Rectal smooth muscle tissue (tissue), 1 donor: Measurements from ENCODE around the gene DNAJC22.
A peak's percentile ranks its signal among the peaks of the same experiment; 100 is the strongest.
"Not testable (repeated sequence)": the region's sequence is repeated elsewhere in the genome, so short reads cannot be mapped to it uniquely, and the experiment has no call there.

Source experiments
- H3K27ac ChIP-seq: one replicate; pipeline ENCODE4 v1.7.0; 2013; ENCODE audit warnings: low read depth, low read length, inconsistent platforms
- H3K27me3 ChIP-seq: one replicate; pipeline ENCODE4 v1.7.0; 2013; ENCODE audit warnings: low read length; ENCODE audit not compliant: control insufficient read depth, insufficient read depth
- H3K36me3 ChIP-seq: one replicate; pipeline ENCODE4 v1.7.0; 2013; ENCODE audit warnings: low read length; ENCODE audit not compliant: control insufficient read depth, insufficient read depth
- H3K4me1 ChIP-seq: one replicate; pipeline ENCODE4 v1.7.0; 2013; ENCODE audit warnings: low read length; ENCODE audit not compliant: control insufficient read depth, insufficient read depth
- H3K4me3 ChIP-seq: one replicate; pipeline ENCODE4 v1.7.0; 2013; ENCODE audit warnings: low read length
- H3K9ac ChIP-seq: one replicate; pipeline ENCODE4 v1.7.0; 2013; ENCODE audit warnings: low read length

Gene DNAJC22

DNA sequence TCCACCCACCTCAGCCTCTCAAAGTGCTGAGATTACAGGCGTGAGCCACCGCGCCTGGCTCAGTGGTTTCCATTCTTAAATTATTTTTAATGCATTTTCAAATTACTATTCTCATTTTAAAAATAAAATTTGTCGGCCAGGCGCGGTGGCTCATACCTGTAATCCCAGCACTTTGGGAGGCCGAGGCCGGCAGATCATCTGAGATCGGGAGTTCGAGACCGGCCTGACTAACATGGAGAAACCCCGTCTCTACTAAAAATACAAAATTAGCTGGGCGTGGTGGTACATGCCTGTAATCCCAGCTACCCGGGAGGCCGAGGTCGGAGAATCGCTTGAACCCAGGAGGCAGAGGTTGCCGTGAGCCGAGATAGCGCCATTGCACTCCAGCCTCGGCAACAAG, 12.9 kb upstream of the DNAJC22 start:
- H3K36me3 ChIP-seq, H3K4me3 ChIP-seq, H3K4me1 ChIP-seq, H3K9ac ChIP-seq, H3K27ac ChIP-seq: not testable (repeated sequence)
- peaks cover 35% of the 10 kb centered on the region for H3K27me3 ChIP-seq

GRCh38 chr12:49334226-49334625, 12.5 kb upstream of the DNAJC22 start:
- Histone ChIP-seq H3K4me3 (no peak overlapping the region), H3K27me3 (peaks cover 37% of the 10 kb centered on the region), H3K27ac (no peak overlapping the region), H3K36me3 (no peaks in the 10 kb centered on the region), H3K4me1 (peaks cover 2% of the 10 kb centered on the region), H3K9ac (no peak overlapping the region)

DNA sequence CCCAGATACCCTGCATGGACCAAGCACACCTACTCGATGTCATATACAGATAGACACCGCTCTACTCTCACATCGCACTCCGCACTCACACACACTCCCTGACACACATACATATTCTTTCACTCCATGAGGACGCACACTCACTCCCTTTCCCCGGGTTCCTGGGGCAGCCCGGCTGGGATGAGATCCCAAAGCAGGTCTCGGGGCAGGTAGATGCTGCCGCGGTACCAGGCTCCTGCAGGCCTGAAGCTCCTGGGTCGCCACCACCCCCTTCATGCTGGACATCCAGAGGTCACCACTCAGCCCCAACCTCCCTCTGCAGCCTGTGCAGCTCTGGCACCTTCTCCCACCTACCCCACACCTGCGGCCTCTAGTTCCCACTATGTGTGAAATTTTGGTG, 12.0 kb upstream of the DNAJC22 start:
- Histone ChIP-seq H3K27me3 (peaks cover 39% of the 10 kb centered on the region), H3K27ac (no peak overlapping the region), H3K9ac (no peak overlapping the region), H3K4me1 (peaks cover 2% of the 10 kb centered on the region), H3K4me3 (no peak overlapping the region), H3K36me3 (no peaks in the 10 kb centered on the region)

GRCh38 chr12:49335118-49335954, 11.4 kb upstream of the DNAJC22 start:
- Histone ChIP-seq H3K27me3 (peaks cover 39% of the 10 kb centered on the region), H3K27ac (no peak overlapping the region), H3K36me3 (no peaks in the 10 kb centered on the region), H3K4me1 (peaks cover 2% of the 10 kb centered on the region), H3K4me3 (no peak overlapping the region), H3K9ac (no peak overlapping the region)

DNA sequence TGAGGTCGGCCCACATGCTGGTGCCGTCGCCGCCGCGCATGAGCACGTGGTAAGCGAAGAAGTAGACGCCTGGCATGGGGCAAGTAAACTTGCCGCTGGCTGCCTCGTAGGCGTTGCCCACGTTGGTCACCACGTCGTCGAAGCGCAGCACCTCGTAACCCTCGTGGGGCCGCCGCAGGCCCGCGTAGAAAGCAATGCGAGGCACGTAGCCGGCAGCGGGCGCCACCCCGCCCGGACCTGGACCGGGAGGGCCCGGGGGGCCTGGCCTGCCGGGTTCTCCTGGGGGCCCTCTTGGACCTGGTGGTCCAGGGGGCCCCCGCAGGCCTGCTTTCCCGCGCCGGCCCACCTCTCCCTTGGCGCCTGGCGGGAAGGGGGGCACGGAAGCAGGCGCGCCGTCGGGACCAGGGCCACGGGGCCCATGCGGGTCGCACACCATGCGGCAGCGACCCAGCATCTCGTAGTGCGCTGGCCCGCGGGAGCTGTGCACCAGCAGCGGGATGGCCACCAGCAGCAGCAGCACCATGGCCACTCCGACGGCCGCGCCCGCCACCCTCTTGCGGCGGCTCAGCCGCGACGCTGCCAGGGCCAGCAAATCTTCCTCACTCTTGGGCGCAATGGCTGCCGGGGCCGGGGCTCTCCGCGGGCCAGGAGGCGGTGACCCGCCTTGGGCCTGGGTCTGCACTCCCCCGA, 10.6 kb upstream of the DNAJC22 start:
- H3K36me3 ChIP-seq, result no peaks in the 10 kb centered on the region
- no peak overlapping the region for H3K9ac ChIP-seq
- H3K27ac ChIP-seq, result no peak overlapping the region
- H3K4me1 ChIP-seq, result peaks cover 2% of the 10 kb centered on the region
- H3K4me3 ChIP-seq, result no peak overlapping the region
- H3K27me3 ChIP-seq, result peaks cover 39% of the 10 kb centered on the region

DNA sequence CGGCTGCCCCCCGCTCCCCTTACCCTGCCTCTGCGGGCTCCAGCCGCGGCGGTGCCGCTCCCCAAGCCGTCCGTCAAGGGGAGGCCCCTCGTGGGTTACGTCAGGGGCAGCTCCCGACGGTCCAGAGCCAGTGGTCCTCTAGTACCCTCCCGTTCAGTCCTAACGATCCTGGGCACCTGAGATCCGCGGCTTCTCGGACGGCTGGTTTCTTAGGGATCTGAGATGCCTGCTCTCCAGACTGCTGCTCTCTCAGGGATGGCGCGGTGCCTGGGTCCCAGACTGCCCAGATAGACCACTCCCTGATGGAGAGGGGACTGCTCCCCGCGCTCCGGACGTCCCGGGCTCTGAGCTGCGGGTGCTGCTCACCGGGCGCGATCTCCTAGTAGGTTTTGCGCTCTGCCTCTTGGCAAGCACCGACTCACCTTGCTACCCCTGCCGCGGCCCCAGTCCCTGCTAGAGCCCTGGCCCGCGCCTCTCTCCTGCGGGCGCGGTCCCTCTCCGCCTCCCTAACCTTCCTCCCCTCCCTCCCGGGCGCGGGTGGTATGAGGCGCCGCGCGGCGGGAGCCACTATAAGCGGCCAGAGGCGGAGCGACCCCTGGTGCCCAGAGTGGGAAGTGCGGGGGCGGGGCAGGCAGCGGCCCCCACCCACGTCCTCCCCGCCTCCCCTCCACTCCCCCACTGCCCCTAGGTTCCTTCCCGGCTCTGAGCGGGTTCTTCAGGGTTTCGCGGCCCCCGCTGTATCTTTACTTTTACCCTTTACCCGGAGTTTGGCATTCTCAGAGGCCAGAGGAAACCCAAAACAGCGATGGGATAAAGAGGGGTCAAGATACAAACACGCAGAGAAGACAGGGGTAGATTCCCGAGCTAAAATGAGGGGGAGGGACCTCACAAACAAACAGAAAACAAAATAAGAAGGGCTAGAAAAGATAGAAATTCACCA, 9.8 kb upstream of the DNAJC22 start, which contains the start of gene C1QL4:
C1QL4 (minus strand) TSS at position 544 of the 940 bp plus-strand sequence. CDS start 711 bp downstream, outside the sequence.
- Histone ChIP-seq H3K9ac (no peak within 1 kb of the TSS), H3K27me3 (peaks cover 39% of the 10 kb centered on the region), H3K4me1 (peaks cover 2% of the 10 kb centered on the region), H3K27ac (no peak within 1 kb of the TSS), H3K36me3 (no peaks in the 10 kb centered on the region), H3K4me3 (peak within 1 kb of the TSS; percentile 44)

DNA sequence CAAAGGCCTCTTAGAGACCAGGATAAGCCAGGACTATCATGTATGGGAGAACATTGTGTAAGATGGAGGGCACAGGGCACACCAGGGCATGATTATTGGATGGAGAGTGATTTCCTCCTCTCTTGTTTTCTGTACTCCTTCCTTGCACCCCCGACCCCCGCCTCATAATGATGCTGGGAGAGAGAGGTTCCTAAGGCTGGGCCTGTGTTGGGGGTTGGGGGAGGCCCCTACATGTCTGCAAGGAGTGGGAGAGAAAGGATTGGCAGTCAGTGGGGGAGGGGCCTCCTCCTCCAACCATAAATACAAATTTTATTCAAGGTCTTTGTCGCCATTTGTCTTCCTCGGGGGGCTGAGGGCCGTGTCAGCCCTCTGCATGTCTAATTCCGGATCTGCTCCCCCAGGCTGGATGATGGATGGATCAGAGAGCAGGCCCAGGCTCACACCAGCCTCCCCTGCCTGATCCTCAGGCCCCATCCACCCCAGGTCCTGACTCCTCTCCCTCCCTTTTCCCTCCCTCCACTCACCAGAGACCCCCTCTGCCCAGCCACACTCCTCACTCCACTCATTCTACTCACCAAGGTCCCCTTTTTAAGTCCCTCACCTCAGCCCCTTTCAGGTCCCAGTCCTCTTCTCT, 7.7 kb upstream of the DNAJC22 start:
- peaks cover 48% of the 10 kb centered on the region for H3K27me3 ChIP-seq
- H3K36me3 ChIP-seq, result no peaks in the 10 kb centered on the region
- H3K9ac ChIP-seq, result no peak overlapping the region
- no peak overlapping the region for H3K27ac ChIP-seq
- H3K4me3 ChIP-seq, result no peak overlapping the region
- peaks cover 17% of the 10 kb centered on the region for H3K4me1 ChIP-seq

DNA sequence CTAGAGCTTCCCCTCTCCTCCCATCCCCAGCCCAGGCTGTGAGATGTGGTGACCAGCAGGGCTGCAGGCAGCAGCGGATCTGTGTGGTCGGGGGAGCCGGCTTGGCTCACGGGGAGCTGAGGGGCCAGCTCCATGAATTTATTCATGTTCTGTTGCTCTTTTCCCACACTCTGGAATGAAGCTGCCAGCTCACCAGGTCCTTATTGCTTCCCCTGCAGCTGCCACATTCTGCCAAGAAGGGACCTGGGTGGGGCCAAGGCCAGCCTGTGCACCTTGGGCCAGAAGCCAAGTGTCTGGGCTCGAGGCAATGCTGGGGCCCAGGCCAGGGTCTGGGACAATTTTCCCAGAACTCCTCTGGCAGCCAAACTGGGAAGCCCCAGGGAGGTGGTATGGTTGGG, 7.2 kb upstream of the DNAJC22 start:
- H3K36me3 ChIP-seq, result no peaks in the 10 kb centered on the region
- H3K27ac ChIP-seq, result no peak overlapping the region
- H3K4me1 ChIP-seq, result peaks cover 17% of the 10 kb centered on the region
- peaks cover 50% of the 10 kb centered on the region for H3K27me3 ChIP-seq
- no peak overlapping the region for H3K9ac ChIP-seq
- H3K4me3 ChIP-seq, result no peak overlapping the region

GRCh38 chr12:49340095-49340870, 6.4 kb upstream of the DNAJC22 start:
- Histone ChIP-seq H3K9ac (no peak overlapping the region), H3K4me3 (no peak overlapping the region), H3K27ac (no peak overlapping the region), H3K4me1 (peaks cover 17% of the 10 kb centered on the region), H3K36me3 (no peaks in the 10 kb centered on the region), H3K27me3 (peaks cover 48% of the 10 kb centered on the region)

- H3K4me1 ChIP-seq, result peaks cover 23% of the 10 kb centered on the region
- H3K9ac ChIP-seq, result no peak overlapping the region
- H3K27me3 ChIP-seq, result peaks cover 47% of the 10 kb centered on the region
- no peak overlapping the region for H3K4me3 ChIP-seq
- no peaks in the 10 kb centered on the region for H3K36me3 ChIP-seq
- H3K27ac ChIP-seq, result no peak overlapping the region
These were observed 5.5 kb upstream of the DNAJC22 start for GRCh38 chr12:49340971-49341776.

- Histone ChIP-seq H3K27me3 (peaks cover 44% of the 10 kb centered on the region), H3K27ac (no peak overlapping the region), H3K4me3 (peak overlapping the region; percentile 66), H3K4me1 (peaks cover 24% of the 10 kb centered on the region), H3K36me3 (no peaks in the 10 kb centered on the region), H3K9ac (no peak overlapping the region)
These were observed 5.0 kb upstream of the DNAJC22 start for GRCh38 chr12:49341777-49342065.
